SJSA1 (cell line): ENCODE data around the gene HLA-DQB1. TPM values are rescaled to one million over a fixed set of nuclear protein-coding genes. Genes with fewer than 3 reads are reported as not detected.
"Not testable (repeated sequence)": the region's sequence is repeated elsewhere in the genome, so short reads cannot be mapped to it uniquely, and the experiment has no call there.

Experiments
- DNase-seq, 2 experiments: peaks; one replicate each; pipeline ENCODE4 v3.0.0-alpha.2; 2015 to 2020; ENCODE audit warnings: low spot score in 2 of 2, low read depth in 1 of 2
- H3K27ac ChIP-seq: fragments of 250-450 bp; sonication (Bioruptor Pico); 2 replicates; pipeline ENCODE4 v1.5.1; 2020; ENCODE audit warnings: mild to moderate bottlenecking, moderate library complexity
- H3K27me3 ChIP-seq: fragments of 250-450 bp; sonication (Bioruptor Pico); replicated peaks from 2 replicates; pipeline ENCODE4 v1.5.1; 2020; ENCODE audit warnings: mild to moderate bottlenecking, moderate library complexity
- H3K36me3 ChIP-seq: fragments of 250-450 bp; sonication (Bioruptor Pico); 2 replicates; pipeline ENCODE4 v1.5.1; 2020; ENCODE audit warnings: mild to moderate bottlenecking
- H3K4me1 ChIP-seq: fragments of 250-450 bp; sonication (Bioruptor Pico); replicated peaks from 2 replicates; pipeline ENCODE4 v1.6.1; 2021; ENCODE audit warnings: mild to moderate bottlenecking
- H3K4me3 ChIP-seq: fragments of 250-450 bp; sonication (Bioruptor Pico); 2 replicates; pipeline ENCODE4 v1.5.1; 2020; ENCODE audit warnings: mild to moderate bottlenecking
- H3K9me3 ChIP-seq: fragments of 250-450 bp; sonication (Bioruptor Pico); replicated peaks from 2 replicates; pipeline ENCODE4 v1.5.1; 2020; ENCODE audit warnings: mild to moderate bottlenecking
- total RNA-seq: library from RNA; depleted of rRNA; stranded (reverse); fragments of >200 nt; shearing (Covaris generic); gene quantifications from 2 replicates; pipeline ENCODE4 v1.2.3, GENCODE V29; 2014; rRNA removed

The HLA-DQB1 gene
- total RNA-seq = not detected in 2 replicates

DNA sequence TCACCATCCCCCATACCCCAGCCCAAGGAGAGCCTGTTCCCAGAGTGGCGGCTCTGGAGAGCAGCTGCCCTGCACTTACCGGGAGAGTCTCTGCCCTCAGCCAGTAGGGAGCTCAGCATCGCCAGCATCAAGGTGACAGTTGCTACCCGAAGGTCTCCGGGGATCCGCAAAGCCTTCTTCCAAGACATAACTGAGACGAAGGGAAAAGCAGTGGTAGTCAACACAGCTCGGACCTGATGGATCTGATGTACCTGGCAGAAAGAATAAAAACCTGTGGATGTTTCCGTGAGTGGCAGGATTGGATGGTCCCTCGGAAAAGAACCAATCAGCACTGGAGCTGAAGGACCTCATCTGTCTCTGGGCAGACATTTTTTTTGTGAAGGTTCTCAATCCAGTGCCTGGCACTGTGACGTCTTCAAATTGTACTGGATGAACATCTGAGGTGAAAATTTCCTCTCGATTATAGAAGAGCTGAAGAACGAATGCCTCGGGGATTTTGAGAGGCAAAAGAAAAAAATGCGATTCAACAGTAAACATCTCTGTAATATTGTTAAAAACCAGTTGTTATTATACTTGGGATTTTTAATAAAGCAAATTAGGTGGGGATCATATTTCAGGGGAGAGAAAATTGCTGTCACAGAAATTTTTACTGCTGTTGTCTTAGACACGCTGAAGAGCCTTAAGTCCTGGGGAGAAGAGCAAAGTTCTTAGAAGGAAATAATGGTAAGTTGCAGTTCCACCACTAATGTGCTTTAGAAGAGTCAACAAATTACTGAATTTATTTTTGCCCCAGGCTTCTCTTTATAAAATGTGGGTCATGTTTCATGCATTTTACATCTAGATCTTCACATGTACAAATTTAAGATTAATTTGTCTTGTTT is at the start of gene HLA-DQB1:
TSS of gene HLA-DQB1 (minus strand) at position 238 of the 881 bp plus-strand sequence. CDS start at position 188, 50 bp downstream.
- no peak within 1 kb of the TSS for H3K4me3 ChIP-seq
- H3K27ac ChIP-seq = no peak within 1 kb of the TSS
- H3K4me1 ChIP-seq = no peaks in the 10 kb centered on the region
- H3K27me3 ChIP-seq = peaks cover 49% of the 10 kb centered on the region
- H3K9me3 ChIP-seq = peaks cover under 1% of the 10 kb centered on the region; the same call in 1 of the 2 replicates
- no peaks in the 10 kb centered on the region for H3K36me3 ChIP-seq
- no peak for DNase-seq

DNA sequence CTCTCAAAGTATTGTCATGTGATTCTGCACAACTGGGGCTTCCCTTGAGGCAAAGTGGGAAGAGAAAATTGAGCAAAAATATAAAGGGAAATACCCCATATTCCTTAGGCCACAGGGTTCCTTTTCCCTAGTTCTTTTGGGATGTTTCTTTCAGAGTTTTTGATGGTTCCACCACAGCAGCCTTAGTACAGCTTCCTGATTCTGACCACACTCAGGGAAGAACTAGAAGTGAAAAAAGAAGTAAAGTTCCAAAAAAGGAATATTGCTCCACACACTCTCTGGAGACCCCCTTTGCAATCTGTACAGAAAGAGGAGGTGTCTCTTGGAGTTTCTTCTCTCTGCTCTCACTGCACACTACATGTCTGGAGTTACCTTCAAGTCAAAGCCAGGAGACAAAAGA is 46.8 kb upstream of the HLA-DQB1 start:
- no peak for DNase-seq
- Histone ChIP-seq H3K4me3 (no peak overlapping the region), H3K9me3 (no peaks in the 10 kb centered on the region), H3K4me1 (no peaks in the 10 kb centered on the region), H3K27me3 (peaks cover 20% of the 10 kb centered on the region), H3K27ac (no peak overlapping the region), H3K36me3 (no peaks in the 10 kb centered on the region)

DNA sequence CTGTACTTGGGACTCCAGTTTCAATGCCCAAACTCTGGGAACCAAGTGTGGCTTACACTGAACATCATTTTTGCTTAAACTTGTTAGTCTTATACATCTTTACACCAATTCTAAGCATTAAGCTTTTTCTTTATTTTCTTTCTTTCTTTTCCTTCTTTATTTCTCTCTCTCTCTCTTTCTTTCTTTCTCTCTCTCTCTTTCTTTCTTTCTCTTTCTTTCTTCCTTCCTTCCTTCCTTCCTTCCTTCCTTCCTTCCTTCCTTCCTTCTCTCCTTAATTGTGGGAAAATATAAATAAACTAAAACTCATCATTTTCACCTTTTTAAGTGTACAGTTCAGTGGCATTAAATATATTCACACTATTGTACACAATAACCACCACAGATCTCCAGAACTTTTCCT is 43.2 kb upstream of the HLA-DQB1 start:
- H3K27me3 ChIP-seq = peaks cover 12% of the 10 kb centered on the region; the same call in 1 of the 2 replicates
- H3K27ac ChIP-seq = no peak overlapping the region
- DNase-seq = no peak
- no peak overlapping the region for H3K4me3 ChIP-seq
- no peaks in the 10 kb centered on the region for H3K4me1 ChIP-seq
- no peaks in the 10 kb centered on the region for H3K9me3 ChIP-seq
- no peaks in the 10 kb centered on the region for H3K36me3 ChIP-seq

GRCh38 chr6:32705164-32705563 is 38.7 kb upstream of the HLA-DQB1 start:
- not testable (repeated sequence) for H3K36me3 ChIP-seq, H3K4me3 ChIP-seq, H3K4me1 ChIP-seq, H3K27ac ChIP-seq, DNase-seq, H3K27me3 ChIP-seq, H3K9me3 ChIP-seq

DNA sequence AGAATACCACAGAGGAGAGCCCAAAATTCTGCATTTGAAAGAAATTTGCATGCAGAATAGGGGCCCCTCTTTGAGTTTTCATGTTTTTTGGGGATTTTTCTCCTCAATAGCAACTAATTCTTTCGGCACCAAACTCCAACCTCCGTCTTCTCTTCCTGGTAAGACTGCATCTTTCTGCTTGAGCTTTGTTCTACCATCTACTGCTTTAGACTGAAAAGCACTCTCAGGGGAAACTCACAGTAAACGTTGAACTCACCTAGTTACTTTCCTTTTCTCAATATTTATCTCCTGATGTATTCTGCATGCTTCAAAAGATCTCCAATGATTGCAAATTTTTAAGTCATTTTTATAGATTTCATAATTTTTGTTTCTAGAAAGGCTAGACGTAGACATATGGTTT is 36.9 kb upstream of the HLA-DQB1 start:
- no peak overlapping the region for H3K27ac ChIP-seq
- no peak for DNase-seq
- peaks cover 5% of the 10 kb centered on the region; the same call in 1 of the 2 replicates for H3K27me3 ChIP-seq
- no peak overlapping the region for H3K4me3 ChIP-seq
- no peaks in the 10 kb centered on the region for H3K9me3 ChIP-seq
- no peaks in the 10 kb centered on the region for H3K4me1 ChIP-seq
- H3K36me3 ChIP-seq = no peaks in the 10 kb centered on the region

DNA sequence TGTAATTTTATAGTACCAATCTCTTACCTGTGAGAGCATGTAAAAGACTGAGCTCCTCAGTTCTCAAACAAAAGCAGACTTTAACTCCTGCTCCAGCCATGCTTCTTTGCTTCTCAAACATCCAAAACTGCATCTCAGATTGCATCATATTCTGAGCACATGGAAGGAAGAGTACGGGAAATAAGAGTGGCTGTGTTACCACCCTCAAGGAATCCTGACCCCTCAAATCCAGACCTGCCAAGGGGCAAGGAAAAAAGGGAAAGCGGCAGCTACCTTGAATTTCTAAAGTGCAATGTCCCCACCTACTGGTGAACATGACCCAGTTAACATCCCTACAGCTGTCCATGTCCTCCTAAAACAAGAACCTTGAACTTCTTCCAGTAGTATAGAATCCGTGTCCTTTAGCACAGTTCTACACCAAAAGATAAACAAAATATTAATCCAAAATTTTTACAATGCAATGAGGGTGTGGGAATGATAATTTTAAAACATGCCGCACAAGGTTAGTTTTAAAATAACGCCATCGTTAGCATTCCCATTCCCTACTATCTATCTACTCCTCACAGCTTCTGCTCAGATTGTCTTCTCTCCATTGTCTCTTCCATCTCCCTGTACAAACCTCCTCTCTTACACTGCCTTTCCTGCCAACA is 34.1 kb upstream of the HLA-DQB1 start:
- peak in 1 of 2 experiments; percentile 35 for DNase-seq
- peaks cover 5% of the 10 kb centered on the region; the same call in 1 of the 2 replicates for H3K27me3 ChIP-seq
- H3K4me1 ChIP-seq = no peaks in the 10 kb centered on the region
- no peaks in the 10 kb centered on the region for H3K9me3 ChIP-seq
- H3K4me3 ChIP-seq = no peak overlapping the region
- no peak overlapping the region for H3K27ac ChIP-seq
- H3K36me3 ChIP-seq = no peaks in the 10 kb centered on the region

DNA sequence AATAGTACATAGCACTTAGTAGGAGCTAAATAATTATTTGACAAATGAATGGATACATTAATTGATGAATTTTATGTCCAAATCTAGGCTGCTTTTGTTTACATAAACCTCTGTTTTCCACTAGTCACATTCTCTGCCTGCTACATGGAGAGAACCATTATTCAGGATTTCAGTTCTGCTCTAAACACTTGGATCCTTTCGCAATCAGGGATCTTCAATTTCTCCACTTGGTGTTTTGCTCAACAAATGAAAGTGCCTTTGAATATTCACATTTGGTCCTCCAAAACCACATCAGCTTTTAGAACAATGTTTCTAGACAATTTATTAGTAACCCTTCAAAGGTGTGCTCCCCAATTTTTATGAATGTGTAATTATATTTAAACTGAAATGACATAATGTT is 30.6 kb upstream of the HLA-DQB1 start:
- DNase-seq = no peak
- Histone ChIP-seq H3K27me3 (peaks cover 5% of the 10 kb centered on the region; the same call in 1 of the 2 replicates), H3K36me3 (no peaks in the 10 kb centered on the region), H3K27ac (no peak overlapping the region), H3K9me3 (no peaks in the 10 kb centered on the region), H3K4me1 (no peaks in the 10 kb centered on the region), H3K4me3 (no peak overlapping the region)

DNA sequence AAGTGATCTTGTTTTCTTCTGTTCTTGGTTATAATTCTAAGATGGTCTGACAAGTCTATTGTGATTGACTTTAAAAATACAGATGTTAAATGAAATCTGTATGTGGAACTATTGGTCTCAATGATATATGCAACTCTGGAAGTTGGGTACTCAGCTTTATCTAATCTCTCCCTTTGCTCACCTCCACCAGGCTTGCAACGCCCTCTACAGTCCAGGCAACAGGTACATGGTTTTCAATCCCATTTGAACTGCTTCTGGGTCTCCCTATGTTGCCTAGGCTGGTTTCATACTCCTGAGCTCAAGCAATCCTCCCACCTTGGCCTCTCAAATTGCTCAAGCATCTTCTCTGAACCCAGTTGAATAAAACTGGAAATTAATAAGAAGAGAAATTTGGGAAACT is 25.6 kb upstream of the HLA-DQB1 start:
- Histone ChIP-seq H3K27ac (no peak overlapping the region), H3K27me3 (peaks cover 9% of the 10 kb centered on the region), H3K36me3 (no peaks in the 10 kb centered on the region), H3K9me3 (no peaks in the 10 kb centered on the region), H3K4me1 (no peaks in the 10 kb centered on the region), H3K4me3 (no peak overlapping the region)
- DNase-seq = no peak

GRCh38 chr6:32689531-32690501 is 23.4 kb upstream of the HLA-DQB1 start:
- Histone ChIP-seq H3K36me3 (no peaks in the 10 kb centered on the region), H3K4me3 (no peak overlapping the region), H3K4me1 (no peaks in the 10 kb centered on the region), H3K27me3 (peaks cover 27% of the 10 kb centered on the region), H3K9me3 (no peaks in the 10 kb centered on the region), H3K27ac (no peak overlapping the region)
- DNase-seq = no peak

DNA sequence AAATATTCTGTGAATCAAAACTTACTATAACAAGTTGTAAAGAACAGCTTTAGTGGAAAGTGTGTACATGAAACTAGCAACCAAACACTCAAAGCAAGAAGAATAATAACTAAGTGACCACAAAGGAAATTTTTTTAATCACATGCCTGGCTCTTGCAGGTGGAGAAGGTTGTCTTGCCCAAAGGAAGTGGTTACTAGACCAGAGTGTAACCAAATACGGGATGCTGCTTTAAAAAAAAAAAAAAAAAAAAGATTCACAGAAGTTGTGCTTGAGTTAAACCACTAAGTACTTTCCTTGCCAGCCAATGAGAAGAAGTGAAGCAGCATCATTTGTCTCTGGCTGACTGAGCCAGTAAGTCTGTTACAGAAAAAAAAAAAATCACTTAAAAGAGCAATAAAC is 19.1 kb upstream of the HLA-DQB1 start:
- Histone ChIP-seq H3K27me3 (peaks cover 43% of the 10 kb centered on the region), H3K4me1 (no peaks in the 10 kb centered on the region), H3K36me3 (no peaks in the 10 kb centered on the region), H3K27ac (no peak overlapping the region), H3K9me3 (no peaks in the 10 kb centered on the region), H3K4me3 (no peak overlapping the region)
- DNase-seq = no peak

DNA sequence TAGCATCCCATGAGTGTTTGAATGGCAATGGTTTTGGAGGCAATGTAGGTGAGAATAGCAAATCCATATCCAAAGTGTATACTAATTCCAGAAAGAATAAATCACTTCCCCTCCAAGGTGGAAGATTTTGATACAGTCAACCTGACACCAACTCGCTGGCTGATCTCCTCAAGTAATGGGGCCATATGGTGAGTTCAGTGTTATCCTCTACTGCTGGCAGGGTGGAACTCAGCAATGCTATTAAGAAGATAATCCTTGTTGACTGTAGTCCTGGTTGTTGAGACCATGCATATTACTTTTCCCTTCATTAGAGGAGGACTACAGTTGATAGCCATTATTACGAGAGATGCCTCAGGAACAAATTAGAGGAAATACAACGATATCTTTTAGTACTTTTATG is 17.8 kb upstream of the HLA-DQB1 start:
- no peaks in the 10 kb centered on the region for H3K4me1 ChIP-seq
- H3K27me3 ChIP-seq = peaks cover 39% of the 10 kb centered on the region
- no peak overlapping the region for H3K4me3 ChIP-seq
- no peaks in the 10 kb centered on the region for H3K36me3 ChIP-seq
- no peak for DNase-seq
- H3K27ac ChIP-seq = no peak overlapping the region
- no peaks in the 10 kb centered on the region for H3K9me3 ChIP-seq

GRCh38 chr6:32680055-32680454 is 13.6 kb upstream of the HLA-DQB1 start:
- Histone ChIP-seq H3K4me1 (no peaks in the 10 kb centered on the region), H3K9me3 (no peaks in the 10 kb centered on the region), H3K36me3 (no peaks in the 10 kb centered on the region), H3K4me3 (no peak overlapping the region), H3K27ac (no peak overlapping the region), H3K27me3 (peaks cover 17% of the 10 kb centered on the region; the same call in 1 of the 2 replicates)
- DNase-seq = no peak

GRCh38 chr6:32679492-32679891 is 13.0 kb upstream of the HLA-DQB1 start:
- Histone ChIP-seq H3K27ac (no peak overlapping the region), H3K27me3 (peaks cover 12% of the 10 kb centered on the region; the same call in 1 of the 2 replicates), H3K4me3 (no peak overlapping the region), H3K4me1 (no peaks in the 10 kb centered on the region), H3K9me3 (no peaks in the 10 kb centered on the region), H3K36me3 (no peaks in the 10 kb centered on the region)
- no peak for DNase-seq
